Limb (tissue), 2 donors: ENCODE results near the gene TK1.
"Not testable (repeated sequence)": the region's sequence is repeated elsewhere in the genome, so short reads cannot be mapped to it uniquely, and the experiment has no call there.

Experiments used
- DNase-seq, 2 donors: peaks; one replicate each; pipeline ENCODE4 v3.0.0-alpha.2; 2016; ENCODE audit errors: extremely low spot score in 2 of 2

The TK1 gene

GRCh38 chr17:78186692-78187595 is at the start of gene TK1, which contains the start of gene AFMID:
TK1 (minus strand) TSS chr17:78187052; CDS start chr17:78186994, 58 bp downstream.
AFMID (plus strand) TSS chr17:78187362; CDS start chr17:78187371, 9 bp downstream.
- DNase-seq = peak; percentile 95 to 99

GRCh38 chr17:78235885-78236284 is 49.0 kb upstream of the TK1 start:
- DNase-seq = no peak

DNA sequence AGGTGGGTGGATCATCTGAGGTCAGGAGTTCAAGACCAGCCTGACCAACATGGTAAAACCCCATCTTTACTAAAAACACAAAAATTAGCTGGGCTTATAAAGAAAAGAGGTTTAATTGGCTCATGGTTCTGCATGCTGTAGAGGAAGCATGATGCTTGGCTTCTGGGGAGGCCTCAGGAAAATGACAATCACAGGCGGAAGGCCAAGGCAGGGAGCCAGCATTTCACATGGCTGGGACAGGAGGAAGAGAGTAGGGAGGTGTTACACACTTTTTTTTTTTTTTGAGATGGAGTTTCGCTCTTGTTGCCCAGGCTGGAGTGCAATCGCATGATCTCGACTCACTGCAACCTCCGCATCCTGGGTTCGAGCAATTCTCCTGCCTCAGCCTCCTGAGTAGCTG is 48.2 kb upstream of the TK1 start:
- DNase-seq = not testable (repeated sequence)

DNA sequence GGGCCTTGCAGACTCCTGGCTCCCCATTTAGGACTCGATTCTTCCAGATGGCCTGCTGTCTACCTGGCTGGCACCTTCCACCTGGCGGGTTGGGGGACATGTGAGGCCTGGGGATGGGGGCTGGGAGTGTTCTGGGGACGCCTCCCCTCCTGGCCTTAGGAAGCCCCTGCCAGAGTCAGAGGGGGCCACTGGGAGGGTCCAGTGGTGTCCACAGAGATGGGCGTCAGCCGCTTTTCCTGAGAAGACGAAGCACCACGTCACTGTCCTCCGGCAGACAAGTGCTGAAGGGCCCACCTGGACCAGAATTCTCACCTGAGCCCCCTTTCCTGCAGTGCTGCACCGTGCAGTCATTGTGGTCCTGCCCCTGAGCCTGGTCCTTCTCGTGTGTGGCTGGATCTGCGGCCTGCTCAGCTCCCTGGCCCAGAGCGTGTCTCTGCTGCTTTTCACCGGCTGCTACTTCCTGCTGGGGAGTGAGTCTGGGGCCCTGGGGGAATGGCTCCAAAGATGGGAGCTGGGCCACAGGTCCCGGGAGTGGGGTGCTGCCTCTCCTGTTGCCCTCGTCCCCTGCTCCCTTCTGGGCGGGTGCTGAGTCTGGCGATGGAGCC is 47.5 kb upstream of the TK1 start:
- no peak for DNase-seq

DNA sequence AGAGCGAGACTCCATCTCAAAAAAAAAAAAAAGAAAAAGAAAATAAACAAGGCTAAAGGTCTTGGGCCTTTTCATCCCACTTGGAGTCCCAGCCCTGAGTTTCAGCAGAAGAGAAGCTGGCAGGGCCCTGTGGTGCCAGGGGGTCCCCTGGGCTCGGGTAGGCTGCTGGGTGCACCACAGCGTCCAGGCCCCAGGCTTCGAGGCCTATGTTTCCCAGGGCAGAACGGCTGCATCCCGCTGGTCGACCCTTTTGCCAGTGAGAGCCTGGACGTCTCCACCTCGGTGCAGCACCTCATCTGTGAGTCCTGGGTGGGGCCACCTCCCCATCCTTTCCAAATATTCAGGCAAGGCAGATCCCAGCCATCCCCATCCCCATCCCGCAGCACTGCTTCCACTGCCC is 46.8 kb upstream of the TK1 start:
- no peak for DNase-seq

DNA sequence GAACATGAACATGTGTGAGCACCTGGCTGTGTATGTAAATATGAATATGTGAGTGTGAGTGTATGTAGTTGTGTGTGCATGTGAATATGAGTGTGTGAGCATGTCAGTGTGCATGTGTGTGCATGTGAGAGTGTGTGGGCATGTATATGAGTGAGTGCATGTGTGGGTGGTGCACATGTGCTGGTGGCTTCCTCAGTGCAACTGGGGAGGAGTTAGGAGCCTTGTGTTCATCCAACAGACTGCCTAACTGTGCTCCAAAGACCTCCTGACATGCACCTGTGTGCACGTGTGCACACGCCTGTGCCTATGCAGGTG is 46.0 kb upstream of the TK1 start:
- no peak for DNase-seq

- DNase-seq = peak in 1 of 2 donors; percentile 46
Observed at GRCh38 chr17:78231991-78232858, 45.4 kb upstream of the TK1 start.

GRCh38 chr17:78230996-78231935 is 44.4 kb upstream of the TK1 start, which contains the start of gene TMEM235:
TMEM235 (plus strand) TSS chr17:78231631; CDS start chr17:78232024, 393 bp downstream.
- DNase-seq = no peak

- no peak for DNase-seq
Observed at GRCh38 chr17:78230252-78230962, 43.6 kb upstream of the TK1 start.

DNA sequence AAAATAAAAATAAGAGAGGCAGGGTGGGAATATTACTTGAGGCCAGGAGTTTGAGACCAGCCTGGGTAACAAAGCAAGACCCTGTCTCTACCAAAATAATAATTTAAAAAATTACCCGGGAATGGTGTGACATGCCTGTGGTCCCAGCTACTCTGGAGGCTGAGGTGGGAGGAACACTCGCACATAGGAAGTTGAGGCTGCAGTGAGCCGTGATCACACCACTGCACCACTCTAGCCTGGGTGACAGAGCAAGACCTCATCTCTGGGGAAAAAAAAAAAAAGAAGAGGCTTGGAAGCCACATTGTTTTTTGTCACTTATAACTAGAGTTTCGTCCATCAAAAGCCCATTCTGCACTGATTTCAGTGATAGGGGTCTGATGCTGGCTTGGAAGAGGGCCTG is 41.3 kb upstream of the TK1 start:
- no peak for DNase-seq

DNA sequence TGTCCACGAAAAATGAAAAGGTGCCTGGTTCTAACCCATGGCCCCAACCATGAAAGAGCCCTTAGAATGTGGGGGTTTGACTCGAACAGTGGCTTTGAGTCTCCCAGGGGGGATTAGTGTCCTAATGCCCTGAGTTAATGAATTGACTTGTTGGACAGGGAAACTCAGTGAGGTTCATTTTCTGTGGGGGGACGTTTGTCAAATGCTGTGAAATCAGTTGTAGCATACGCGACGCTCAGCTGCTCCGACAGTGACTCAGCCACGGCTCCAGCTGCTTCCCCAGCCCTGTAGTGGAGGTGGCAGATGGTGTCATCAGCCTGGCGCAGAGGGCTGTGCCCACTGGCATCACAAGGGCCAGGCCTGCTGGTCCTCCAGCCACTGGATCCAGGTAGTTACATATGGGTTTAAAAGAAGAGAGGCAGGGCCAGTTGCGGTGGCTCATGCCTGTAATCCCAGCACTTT is 40.6 kb upstream of the TK1 start:
- no peak for DNase-seq

- no peak for DNase-seq
Observed at GRCh38 chr17:78226759-78227454, 40.1 kb upstream of the TK1 start.

DNA sequence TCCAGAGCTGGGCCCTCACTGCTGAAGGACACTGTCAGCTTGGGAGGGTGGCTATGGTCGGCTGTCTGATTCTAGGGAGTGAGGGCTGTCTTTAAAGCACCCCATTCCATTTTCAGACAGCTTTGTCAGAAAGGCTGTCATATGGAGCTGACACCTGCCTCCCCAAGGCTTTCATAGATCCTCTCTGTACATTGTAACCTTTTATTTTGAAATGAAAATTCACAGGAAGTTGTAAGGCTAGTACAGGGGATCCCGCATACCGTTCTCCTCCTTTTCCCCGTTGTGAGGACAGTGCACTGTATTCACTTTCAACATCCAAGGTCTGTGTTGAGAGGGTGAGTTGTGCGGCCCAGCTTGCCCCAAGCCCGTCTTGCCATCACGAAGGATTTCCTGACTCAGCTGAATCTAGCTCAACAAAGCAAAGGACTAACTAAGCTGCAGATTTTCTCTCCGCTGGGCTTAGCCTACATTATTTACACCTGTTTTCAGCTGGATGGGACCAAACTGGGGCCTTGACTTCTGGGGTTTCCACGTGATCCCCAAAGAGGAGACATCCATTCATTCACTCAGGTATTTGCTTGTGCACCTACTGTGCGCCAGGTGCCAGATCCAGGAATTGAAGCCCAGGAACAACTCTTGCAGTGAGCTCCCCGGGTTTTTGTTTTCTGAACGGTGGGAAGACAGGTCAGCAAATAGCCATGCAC is 39.4 kb upstream of the TK1 start:
- DNase-seq = no peak

GRCh38 chr17:78225088-78225865 is 38.4 kb upstream of the TK1 start:
- no peak for DNase-seq

DNA sequence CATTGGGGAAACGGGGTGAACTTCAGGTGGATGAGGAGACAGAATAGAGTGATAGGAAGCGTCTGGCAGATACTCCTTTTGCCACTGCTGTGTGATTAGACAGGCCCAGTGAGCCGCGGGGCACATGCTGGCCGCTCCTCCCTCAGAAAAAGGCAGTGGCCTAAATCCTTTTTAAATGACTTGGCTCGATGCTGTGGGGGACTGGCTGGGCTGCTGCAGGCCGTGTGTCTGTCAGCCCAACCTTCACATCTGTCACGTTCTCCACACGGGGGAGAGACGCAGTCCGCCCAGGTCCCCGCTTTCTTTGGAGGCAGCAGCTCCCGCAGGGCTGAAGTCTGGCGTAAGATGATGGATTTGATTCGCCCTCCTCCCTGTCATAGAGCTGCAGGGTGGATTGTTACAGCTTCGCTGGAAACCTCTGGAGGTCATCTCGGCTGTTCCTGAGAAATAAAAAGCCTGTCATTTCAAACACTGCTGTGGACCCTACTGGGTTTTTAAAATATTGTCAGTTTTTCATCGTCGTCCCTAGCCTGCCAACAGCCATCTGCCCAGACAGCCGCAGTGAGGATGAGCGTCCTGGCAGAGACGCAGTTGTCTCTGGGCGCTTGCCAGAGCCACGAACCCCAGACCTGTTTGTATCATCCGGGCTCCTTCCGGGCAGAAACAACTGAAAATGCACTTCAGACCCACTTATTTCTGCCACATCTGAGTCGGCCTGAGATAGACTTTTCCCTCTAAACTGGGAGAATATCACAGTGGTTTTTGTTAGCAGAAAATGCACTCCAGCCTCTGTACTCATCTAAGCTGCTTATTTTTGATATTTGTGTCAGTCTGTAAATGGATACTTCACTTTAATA is 37.6 kb upstream of the TK1 start:
- no peak for DNase-seq

GRCh38 chr17:78223765-78224164 is 36.9 kb upstream of the TK1 start:
- no peak for DNase-seq

DNA sequence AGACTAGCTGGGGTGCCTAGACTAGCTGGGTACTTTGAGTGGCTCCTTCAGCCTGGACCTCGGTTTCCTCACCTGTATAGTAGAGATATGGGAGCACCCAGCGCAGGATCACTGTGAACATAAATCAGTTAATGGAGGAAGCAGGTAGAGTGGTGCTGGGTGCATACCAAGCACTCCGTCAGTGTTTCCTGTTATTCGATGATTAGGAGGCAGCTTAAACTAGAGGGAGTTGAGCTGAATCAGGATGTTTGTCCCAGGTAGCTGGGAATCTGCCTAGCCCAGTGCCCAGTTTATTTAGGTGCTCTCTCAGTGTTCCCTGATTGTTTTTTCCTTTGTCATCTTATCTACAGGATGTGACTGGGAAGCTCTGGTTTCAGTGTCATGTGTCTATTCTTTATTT is 36.2 kb upstream of the TK1 start:
- no peak for DNase-seq
